Left lung (tissue), 10 donors: ENCODE data around the gene ST8SIA1. TPM values are rescaled to one million over a fixed set of nuclear protein-coding genes. Genes with fewer than 3 reads are reported as not detected.
"Not testable (repeated sequence)": the region's sequence is repeated elsewhere in the genome, so short reads cannot be mapped to it uniquely, and the experiment has no call there.

Experiments
- ATAC-seq: fragments of 200-7000 bp; cut with Tn5 transposase; one replicate; pipeline ENCODE4 v1.9.1; 2020; ENCODE audit warnings: moderate library complexity
- DNase-seq, 4 donors: peaks; one replicate each; pipeline ENCODE4 v3.0.0-alpha.2; 2013 to 2020
- H3K27ac ChIP-seq, 2 donors: fragments of 200-600 bp; sonication (generic) in 1 of 2; one replicate each; pipeline versions ENCODE4 v1.5.0 to v1.8.0; 2020 to 2021
- H3K27me3 ChIP-seq, 2 donors: fragments of 200-600 bp; sonication (generic) in 1 of 2; one replicate each; pipeline versions ENCODE4 v1.5.0 to v1.8.0; 2020 to 2021
- H3K36me3 ChIP-seq, 2 donors: fragments of 200-600 bp; sonication (generic) in 1 of 2; one replicate each; pipeline versions ENCODE4 v1.5.0 to v1.8.0; 2020 to 2021
- H3K4me1 ChIP-seq, 2 donors: fragments of 200-600 bp; one replicate each; pipeline ENCODE4 v1.8.0; 2021
- H3K4me3 ChIP-seq, 2 donors: fragments of 200-600 bp; sonication (generic) in 1 of 2; one replicate each; pipeline versions ENCODE4 v1.5.0 to v1.8.0; 2020 to 2021; ENCODE audit warnings: mild to moderate bottlenecking in 1 of 2
- H3K9me3 ChIP-seq, 2 donors: fragments of 200-600 bp; sonication (generic) in 1 of 2; one replicate each; pipeline versions ENCODE4 v1.5.0 to v1.8.0; 2020 to 2021
- intact Hi-C, 2 donors: fragments of 100-400 bp; cut with DNase I; formaldehyde crosslinking; loops; one replicate each; pipeline versions ENCODE4 v1.11.2 to v1.14.2; 2022
- polyA plus RNA-seq, 6 donors: library from polyadenylated mRNA; unstranded; fragments of 120-200 nt; gene quantifications; one replicate each; pipeline ENCODE4 v1.2.1, GENCODE V29; 2013; ENCODE audit not compliant: insufficient read length in 6 of 6
- total RNA-seq, 2 donors: library from RNA; stranded (reverse); fragmentation: NEBNext Ultra II Directional; extraction: Animal tissue kit (Norgen Biotek cat#: 25700); gene quantifications; one replicate each; pipeline ENCODE4 v1.2.1, GENCODE V29; 2021
- TF ChIP-seq, protein P1 (sequence below), 2 donors: fragments of 200-600 bp; sonication (generic) in 1 of 2; IDR thresholded peaks; one replicate each; pipeline versions ENCODE4 v1.5.0 to v1.8.0; 2021; ENCODE audit warnings: antibody characterized with exemption in 2 of 2
- donor health status: DM: no; HTN: yes; CAD: no.
- donor health status: DM: no; HTN: no; CAD: no.

Gene ST8SIA1
- total and polyA plus RNA-seq, 8 donors = 2.4 to 15.8 (median 10.0) TPM

DNA sequence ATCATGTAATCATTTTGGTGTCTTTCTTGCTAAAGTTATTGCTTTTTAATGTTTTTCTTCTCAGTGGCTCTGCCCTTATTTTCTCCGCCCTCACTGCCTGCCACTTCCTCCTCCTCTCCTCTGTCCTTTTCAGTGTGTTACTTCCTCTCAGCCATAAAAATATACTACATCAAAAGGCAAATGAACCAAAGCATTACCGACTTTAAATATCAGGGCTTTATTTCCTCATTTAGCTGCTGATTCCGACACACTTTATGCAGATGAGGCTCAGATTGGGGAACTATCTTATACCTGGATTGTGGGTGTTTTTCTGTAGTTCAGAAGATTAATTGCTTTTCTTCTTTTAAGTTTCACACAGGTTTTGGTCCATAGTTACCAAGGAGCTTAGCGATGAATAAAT, 170.4 kb downstream of the ST8SIA1 start:
- no peak overlapping the region for H3K4me3 ChIP-seq
- H3K9me3 ChIP-seq = peaks cover 0 to 2% of the 10 kb centered on the region in 2 donors
- no peaks in the 10 kb centered on the region for H3K4me1 ChIP-seq
- no peak for ATAC-seq
- H3K36me3 ChIP-seq = no peaks in the 10 kb centered on the region
- TF ChIP-seq, protein P1, sequence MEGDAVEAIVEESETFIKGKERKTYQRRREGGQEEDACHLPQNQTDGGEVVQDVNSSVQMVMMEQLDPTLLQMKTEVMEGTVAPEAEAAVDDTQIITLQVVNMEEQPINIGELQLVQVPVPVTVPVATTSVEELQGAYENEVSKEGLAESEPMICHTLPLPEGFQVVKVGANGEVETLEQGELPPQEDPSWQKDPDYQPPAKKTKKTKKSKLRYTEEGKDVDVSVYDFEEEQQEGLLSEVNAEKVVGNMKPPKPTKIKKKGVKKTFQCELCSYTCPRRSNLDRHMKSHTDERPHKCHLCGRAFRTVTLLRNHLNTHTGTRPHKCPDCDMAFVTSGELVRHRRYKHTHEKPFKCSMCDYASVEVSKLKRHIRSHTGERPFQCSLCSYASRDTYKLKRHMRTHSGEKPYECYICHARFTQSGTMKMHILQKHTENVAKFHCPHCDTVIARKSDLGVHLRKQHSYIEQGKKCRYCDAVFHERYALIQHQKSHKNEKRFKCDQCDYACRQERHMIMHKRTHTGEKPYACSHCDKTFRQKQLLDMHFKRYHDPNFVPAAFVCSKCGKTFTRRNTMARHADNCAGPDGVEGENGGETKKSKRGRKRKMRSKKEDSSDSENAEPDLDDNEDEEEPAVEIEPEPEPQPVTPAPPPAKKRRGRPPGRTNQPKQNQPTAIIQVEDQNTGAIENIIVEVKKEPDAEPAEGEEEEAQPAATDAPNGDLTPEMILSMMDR (IDR thresholded peaks at IDR 0.05) = no peak
- intact Hi-C loops = no loop called here
- H3K27ac ChIP-seq = no peak overlapping the region
- no peak for DNase-seq
- H3K27me3 ChIP-seq = no peaks in the 10 kb centered on the region

DNA sequence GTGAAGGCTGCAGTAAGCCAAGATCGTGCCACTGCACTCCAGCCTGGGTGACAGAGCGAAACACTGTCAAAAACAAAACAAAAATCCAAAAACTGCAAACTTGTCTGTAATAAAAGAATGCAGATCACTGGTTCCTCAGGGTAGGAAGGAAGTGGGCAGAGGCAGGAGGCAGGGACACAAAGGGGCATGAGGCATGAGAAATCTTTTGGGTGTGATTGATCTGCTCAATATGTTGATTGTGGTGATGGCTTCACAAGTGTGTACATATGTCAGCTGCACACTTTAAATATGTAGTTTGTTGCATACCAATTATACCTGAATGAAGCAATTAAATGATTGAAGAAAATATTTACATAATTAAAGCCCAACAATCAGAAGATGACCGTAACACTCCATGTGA, 170.9 kb downstream of the ST8SIA1 start:
- no peak for ATAC-seq

DNA sequence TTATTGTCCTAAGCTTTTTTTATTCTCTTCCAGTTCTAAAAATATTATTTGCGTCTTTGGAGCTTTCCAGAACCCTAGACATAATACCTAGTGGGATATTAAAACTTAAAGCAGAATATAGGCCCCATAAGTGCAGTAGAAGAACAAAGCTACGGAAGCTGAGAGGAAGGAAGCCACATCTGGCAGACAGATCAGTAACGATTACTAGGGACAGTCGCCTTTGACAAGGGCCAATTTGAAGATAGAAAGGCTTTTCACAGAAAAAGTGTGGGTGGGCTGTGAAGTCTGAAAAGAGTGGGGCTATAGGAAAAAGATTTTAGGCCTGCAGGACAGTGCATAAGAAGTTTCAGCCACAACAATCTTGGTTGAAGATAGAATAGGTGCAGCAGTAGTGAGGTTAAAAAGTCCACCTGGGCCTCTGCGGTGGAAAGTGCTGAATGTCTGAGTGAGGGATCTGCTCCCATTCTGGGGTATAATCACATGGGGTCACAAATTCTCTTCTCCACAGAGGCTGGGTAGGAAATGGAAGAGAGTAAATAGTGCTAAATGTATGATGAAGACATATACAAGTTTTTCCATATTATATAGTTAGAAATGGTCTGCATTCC, 174.0 kb downstream of the ST8SIA1 start:
- TF ChIP-seq, protein P1 (IDR thresholded peaks at IDR 0.05) = no peak
- intact Hi-C loops = no loop called here
- Histone ChIP-seq H3K27me3 (no peaks in the 10 kb centered on the region), H3K4me3 (no peak overlapping the region), H3K9me3 (peaks cover 0 to 2% of the 10 kb centered on the region in 2 donors), H3K4me1 (no peaks in the 10 kb centered on the region), H3K36me3 (no peaks in the 10 kb centered on the region), H3K27ac (no peak overlapping the region)
- DNase-seq (no peak), ATAC-seq (no peak)

More for the DNA sequence above, 170.9 kb downstream of the ST8SIA1 start:
- no peak for DNase-seq
- Histone ChIP-seq H3K4me3 (no peak overlapping the region), H3K27ac (no peak overlapping the region), H3K4me1 (no peaks in the 10 kb centered on the region), H3K36me3 (no peaks in the 10 kb centered on the region), H3K9me3 (peaks cover 0 to 2% of the 10 kb centered on the region in 2 donors), H3K27me3 (no peaks in the 10 kb centered on the region)
- intact Hi-C loops = no loop called here
- TF ChIP-seq, protein P1 (IDR thresholded peaks at IDR 0.05) = no peak

DNA sequence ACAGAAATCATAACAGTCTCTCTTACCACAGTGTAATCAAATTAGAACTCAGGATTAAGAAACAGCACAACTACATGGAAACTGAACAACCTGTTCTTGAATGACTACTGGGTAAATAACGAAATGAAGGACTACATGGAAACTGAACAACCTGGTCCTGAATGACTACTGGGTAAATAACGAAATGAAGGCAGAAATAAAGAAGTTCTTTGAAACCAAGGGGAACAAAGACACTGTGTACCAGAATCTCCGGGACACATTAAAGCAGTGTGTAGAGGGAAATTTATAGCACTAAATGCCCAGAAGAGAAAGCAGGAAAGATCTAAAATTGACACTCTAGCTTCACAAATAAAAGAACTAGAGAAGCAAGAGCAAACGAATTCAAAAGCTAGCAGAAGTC, 185.2 kb downstream of the ST8SIA1 start:
- H3K27ac ChIP-seq, ATAC-seq: not testable (repeated sequence)

DNA sequence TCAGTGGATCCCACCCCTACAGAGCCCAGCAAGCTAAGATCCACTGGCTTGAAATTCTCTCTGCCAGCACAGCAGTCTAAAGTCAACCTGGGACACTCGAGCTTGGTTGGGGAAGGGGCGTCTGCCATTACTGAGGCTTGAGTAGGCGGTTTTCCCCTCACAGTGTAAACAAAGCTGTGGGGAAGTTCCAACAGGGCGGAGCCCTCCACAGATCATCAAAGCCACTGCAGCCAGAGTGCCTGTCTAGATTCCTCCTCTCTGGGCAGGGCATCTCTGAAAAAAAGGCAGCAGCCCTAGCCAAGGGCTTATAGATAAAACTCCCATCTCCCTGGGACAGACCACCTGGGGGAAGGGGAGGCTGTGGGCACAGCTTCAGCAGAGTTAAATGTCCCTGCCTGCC, 187.8 kb downstream of the ST8SIA1 start:
- ATAC-seq, H3K27me3 ChIP-seq, H3K27ac ChIP-seq, H3K4me3 ChIP-seq, H3K4me1 ChIP-seq, intact Hi-C loops, H3K36me3 ChIP-seq, DNase-seq, H3K9me3 ChIP-seq: not testable (repeated sequence)

More for the DNA sequence above, 185.2 kb downstream of the ST8SIA1 start:
- H3K4me1 ChIP-seq, H3K4me3 ChIP-seq, H3K27me3 ChIP-seq, H3K36me3 ChIP-seq, DNase-seq, intact Hi-C loops, H3K9me3 ChIP-seq: not testable (repeated sequence)

Other genes with a start within 250 kb of the ST8SIA1 start
- 10 to 100 TPM; 34.4 to 39.4 TPM for gene C2CD5, start 209.8 kb upstream of the ST8SIA1 start, total RNA-seq
- 10 to 100 TPM; 68.2 to 98.3 (median 77.9) TPM for gene C2CD5, start 209.8 kb upstream of the ST8SIA1 start, polyA plus RNA-seq